Measurements from ENCODE around the gene OR1J1. TPM values are rescaled to one million over a fixed set of nuclear protein-coding genes. Genes with fewer than 3 reads are reported as not detected.

Gene OR1J1
- total RNA-seq, 1 experiment from 2014 or later = not detected

DNA sequence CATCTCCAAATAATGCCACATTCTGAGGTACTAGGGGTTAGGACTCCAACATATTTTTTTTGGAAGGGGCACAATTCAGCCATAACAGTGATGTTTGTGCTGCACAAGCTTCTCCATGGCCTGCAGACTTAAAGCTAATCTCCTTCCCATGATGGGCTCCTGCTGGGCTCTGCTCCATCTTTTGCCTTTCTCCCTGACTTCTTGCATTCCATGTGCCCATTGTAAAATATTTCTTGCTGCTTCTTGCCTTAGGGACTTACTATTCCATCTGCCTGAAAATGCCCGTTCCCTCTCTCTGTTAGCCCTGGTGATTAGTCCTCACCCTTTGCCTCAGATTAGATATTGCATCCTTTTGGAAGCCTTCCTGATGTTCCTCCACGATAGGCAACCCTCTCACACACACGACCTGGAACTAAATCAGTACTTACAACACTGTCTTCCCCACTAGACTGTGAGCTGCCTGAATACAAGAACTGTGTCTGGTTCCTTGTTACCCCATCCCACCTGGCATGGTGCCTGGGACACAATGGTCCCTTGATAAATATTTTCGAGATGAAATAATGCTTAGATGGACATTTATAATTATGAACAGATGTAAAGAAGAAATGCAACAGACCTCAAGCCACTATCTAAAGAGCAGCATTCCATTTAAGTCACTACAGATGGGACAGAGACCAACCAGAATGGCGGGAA, 33.5 kb downstream of the OR1J1 start:
- peaks cover 21% of the 10 kb centered on the region for H3K27me3 ChIP-seq (ENCODE audit: low read length)
- H3K9me3 ChIP-seq (ENCODE audit: low read length) = no peaks in the 10 kb centered on the region
- intact Hi-C loops (cut with micrococcal nuclease) = no loop called here
- TF ChIP-seq, protein P1, sequence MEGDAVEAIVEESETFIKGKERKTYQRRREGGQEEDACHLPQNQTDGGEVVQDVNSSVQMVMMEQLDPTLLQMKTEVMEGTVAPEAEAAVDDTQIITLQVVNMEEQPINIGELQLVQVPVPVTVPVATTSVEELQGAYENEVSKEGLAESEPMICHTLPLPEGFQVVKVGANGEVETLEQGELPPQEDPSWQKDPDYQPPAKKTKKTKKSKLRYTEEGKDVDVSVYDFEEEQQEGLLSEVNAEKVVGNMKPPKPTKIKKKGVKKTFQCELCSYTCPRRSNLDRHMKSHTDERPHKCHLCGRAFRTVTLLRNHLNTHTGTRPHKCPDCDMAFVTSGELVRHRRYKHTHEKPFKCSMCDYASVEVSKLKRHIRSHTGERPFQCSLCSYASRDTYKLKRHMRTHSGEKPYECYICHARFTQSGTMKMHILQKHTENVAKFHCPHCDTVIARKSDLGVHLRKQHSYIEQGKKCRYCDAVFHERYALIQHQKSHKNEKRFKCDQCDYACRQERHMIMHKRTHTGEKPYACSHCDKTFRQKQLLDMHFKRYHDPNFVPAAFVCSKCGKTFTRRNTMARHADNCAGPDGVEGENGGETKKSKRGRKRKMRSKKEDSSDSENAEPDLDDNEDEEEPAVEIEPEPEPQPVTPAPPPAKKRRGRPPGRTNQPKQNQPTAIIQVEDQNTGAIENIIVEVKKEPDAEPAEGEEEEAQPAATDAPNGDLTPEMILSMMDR (conservative IDR thresholded peaks at IDR 0.05; ENCODE audit: low read depth, low read length) = no peak
- TF ChIP-seq EZH2phosphoT487 (IDR thresholded peaks at IDR 0.05; ENCODE audit: borderline replicate concordance, low read length) (no peak), EZH2 (IDR thresholded peaks at IDR 0.05; ENCODE audit: low read length, unreplicated experiment) (no peak)
- ChIA-PET POLR2A (ENCODE audit: unreplicated experiment) (no interaction called here), CTCF (no interaction called here)
- H3F3A ChIP-seq (ENCODE audit: low read length, unreplicated experiment) = no peaks in the 10 kb centered on the region
- no peak overlapping the region for H3K27ac ChIP-seq (ENCODE audit: low read length)
- no peak for DNase-seq
- no peak overlapping the region for H3K4me2 ChIP-seq (ENCODE audit: low read length)
- H2AFZ ChIP-seq (ENCODE audit: low read length) = no peak overlapping the region
- no peaks in the 10 kb centered on the region for H4K20me1 ChIP-seq (ENCODE audit: low read length)
- no peak for ATAC-seq
- H3K9ac ChIP-seq (ENCODE audit: low read length) = no peak overlapping the region
- H3K9me2 ChIP-seq (replicated peaks; ENCODE audit: low read length) = no peaks in the 10 kb centered on the region
- BruUV-seq (replicated peaks) = no TSS peak
- H3K4me3 ChIP-seq (ENCODE audit: low read length) = no peak overlapping the region
- no peaks in the 10 kb centered on the region for H3K36me3 ChIP-seq (ENCODE audit: low read depth, low read length)
- H3K4me1 ChIP-seq (ENCODE audit: insufficient read depth, low read length) = no peaks in the 10 kb centered on the region
- no peaks in the 10 kb centered on the region for H3K79me2 ChIP-seq (ENCODE audit: low read length)

DNA sequence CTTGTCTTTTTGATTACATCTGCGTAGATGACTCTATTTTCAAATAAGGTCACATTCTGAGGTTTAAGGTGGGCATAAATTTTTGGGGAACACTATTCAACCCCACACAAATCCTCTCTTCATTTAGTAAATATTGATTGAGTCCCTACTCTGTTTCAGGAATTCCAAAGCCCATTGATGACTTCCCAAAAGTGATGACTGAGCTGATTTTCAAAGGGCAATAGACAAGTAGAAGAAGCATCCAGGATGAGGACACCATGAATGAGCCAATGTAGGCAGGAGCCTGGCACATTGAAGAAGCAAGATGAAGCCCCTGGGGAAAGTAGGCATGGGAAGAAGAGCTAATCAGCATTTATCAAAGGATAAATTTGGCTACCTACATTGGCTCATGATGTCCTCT, 35.2 kb downstream of the OR1J1 start:
- H3K4me2 ChIP-seq (ENCODE audit: low read length) = no peak overlapping the region
- DNase-seq (no peak), ATAC-seq (no peak)
- no peak overlapping the region for H3K27ac ChIP-seq (ENCODE audit: low read length)
- no peaks in the 10 kb centered on the region for H3K9me2 ChIP-seq (replicated peaks; ENCODE audit: low read length)
- no peak overlapping the region for H2AFZ ChIP-seq (ENCODE audit: low read length)
- BruUV-seq (replicated peaks) = no TSS peak
- no peaks in the 10 kb centered on the region for H3K4me1 ChIP-seq (ENCODE audit: insufficient read depth, low read length)
- no peaks in the 10 kb centered on the region for H3K79me2 ChIP-seq (ENCODE audit: low read length)
- H3F3A ChIP-seq (ENCODE audit: low read length, unreplicated experiment) = no peaks in the 10 kb centered on the region
- no peaks in the 10 kb centered on the region for H4K20me1 ChIP-seq (ENCODE audit: low read length)
- no peak overlapping the region for H3K4me3 ChIP-seq (ENCODE audit: low read length)
- no peak overlapping the region for H3K9ac ChIP-seq (ENCODE audit: low read length)
- intact Hi-C loops (cut with micrococcal nuclease) = no loop called here
- H3K27me3 ChIP-seq (ENCODE audit: low read length) = peaks cover 21% of the 10 kb centered on the region
- H3K9me3 ChIP-seq (ENCODE audit: low read length) = no peaks in the 10 kb centered on the region
- ChIA-PET CTCF (no interaction called here), POLR2A (ENCODE audit: unreplicated experiment) (no interaction called here)
- H3K36me3 ChIP-seq (ENCODE audit: low read depth, low read length) = no peaks in the 10 kb centered on the region
- TF ChIP-seq EZH2phosphoT487 (IDR thresholded peaks at IDR 0.05; ENCODE audit: borderline replicate concordance, low read length) (no peak), EZH2 (IDR thresholded peaks at IDR 0.05; ENCODE audit: low read length, unreplicated experiment) (no peak)
- TF ChIP-seq, protein P1 (conservative IDR thresholded peaks at IDR 0.05; ENCODE audit: low read depth, low read length) = no peak

Other genes with a start within 250 kb of the OR1J1 start
- 11.1 and 16.5 TPM in 2 replicates for gene LHX6, start 249.0 kb downstream of the OR1J1 start, total RNA-seq (2014; rRNA removed)
- 5.1 and 8.3 TPM in 2 replicates for gene RBM18, start 213.1 kb downstream of the OR1J1 start, total RNA-seq (2014; rRNA removed)
- 27.0 and 30.2 TPM in 2 replicates for gene MRRF, start 213.0 kb downstream of the OR1J1 start, total RNA-seq (2014; rRNA removed)
- gene PTGS1, start 106.9 kb downstream of the OR1J1 start, total RNA-seq (2014; rRNA removed) = 0.44 and 0.86 TPM in 2 replicates
- gene OR1J2, start 32.9 kb upstream of the OR1J1 start, total RNA-seq (2014; rRNA removed) = not detected in 2 replicates
- gene OR1J4, start 41.2 kb upstream of the OR1J1 start, total RNA-seq (2014; rRNA removed) = not detected in 2 replicates
- gene OR1N1, start 49.4 kb upstream of the OR1J1 start, total RNA-seq (2014; rRNA removed) = not detected in 2 replicates
- gene OR1N2, start 75.2 kb upstream of the OR1J1 start, total RNA-seq (2014; rRNA removed) = not detected in 2 replicates
- gene OR1L8, start 105.5 kb upstream of the OR1J1 start, total RNA-seq (2014; rRNA removed) = not detected in 2 replicates
- gene OR1Q1, start 136.8 kb upstream of the OR1J1 start, total RNA-seq (2014; rRNA removed) = not detected in 2 replicates
- not detected in 2 replicates for gene OR1B1, start 179.7 kb upstream of the OR1J1 start, total RNA-seq (2014; rRNA removed)
- not detected in 2 replicates for gene OR1L1, start 183.8 kb upstream of the OR1J1 start, total RNA-seq (2014; rRNA removed)
- gene OR1L3, start 197.2 kb upstream of the OR1J1 start, total RNA-seq (2014; rRNA removed) = not detected in 2 replicates
- not detected in 2 replicates for gene OR1L4, start 246.1 kb upstream of the OR1J1 start, total RNA-seq (2014; rRNA removed)